ENCODE measurements around the gene FGF9. TPM values are rescaled to one million over a fixed set of nuclear protein-coding genes. Genes with fewer than 3 reads are reported as not detected.

FGF9 gene
- total RNA-seq, 1 donor from 2014 or later = 0.79 TPM

- no peak for TF ChIP-seq CTCF (IDR thresholded peaks at IDR 0.05; ENCODE audit: insufficient read depth, low read length, severe bottlenecking)
- no peaks in the 10 kb centered on the region for H3K36me3 ChIP-seq (ENCODE audit: control insufficient read depth, insufficient read depth, low read length)
- FAIRE-seq (no peak), DNase-seq (ENCODE audit: low read depth) (no peak)
- no peaks in the 10 kb centered on the region for H3K27me3 ChIP-seq (ENCODE audit: control insufficient read depth, insufficient read depth, low read length)
- no peak overlapping the region for H3K4me3 ChIP-seq (ENCODE audit: low read depth, low read length)
Measured at GRCh38 chr13:21661097-21661909, 9.6 kb upstream of the FGF9 start.

GRCh38 chr13:21663197-21663596, 7.7 kb upstream of the FGF9 start:
- H3K27me3 ChIP-seq (ENCODE audit: control insufficient read depth, insufficient read depth, low read length) = no peaks in the 10 kb centered on the region
- H3K4me3 ChIP-seq (ENCODE audit: low read depth, low read length) = no peak overlapping the region
- FAIRE-seq (no peak), DNase-seq (ENCODE audit: low read depth) (peak; percentile 73)
- H3K36me3 ChIP-seq (ENCODE audit: control insufficient read depth, insufficient read depth, low read length) = no peaks in the 10 kb centered on the region
- no peak for TF ChIP-seq CTCF (IDR thresholded peaks at IDR 0.05; ENCODE audit: insufficient read depth, low read length, severe bottlenecking)

GRCh38 chr13:21668732-21669275, 2.1 kb upstream of the FGF9 start:
- FAIRE-seq (peak; percentile 62), DNase-seq (ENCODE audit: low read depth) (no peak)
- peak overlapping the region; percentile 42 for H3K4me3 ChIP-seq (ENCODE audit: low read depth, low read length)
- no peak for TF ChIP-seq CTCF (IDR thresholded peaks at IDR 0.05; ENCODE audit: insufficient read depth, low read length, severe bottlenecking)
- peaks cover 11% of the 10 kb centered on the region for H3K27me3 ChIP-seq (ENCODE audit: control insufficient read depth, insufficient read depth, low read length)
- H3K36me3 ChIP-seq (ENCODE audit: control insufficient read depth, insufficient read depth, low read length) = no peaks in the 10 kb centered on the region

GRCh38 chr13:21670006-21670882, 629 bp upstream of the FGF9 start:
- Histone ChIP-seq H3K4me3 (ENCODE audit: low read depth, low read length) (peak overlapping the region; percentile 42), H3K27me3 (ENCODE audit: control insufficient read depth, insufficient read depth, low read length) (peaks cover 11% of the 10 kb centered on the region), H3K36me3 (ENCODE audit: control insufficient read depth, insufficient read depth, low read length) (no peaks in the 10 kb centered on the region)
- no peak for DNase-seq (ENCODE audit: low read depth)
- FAIRE-seq = no peak
- peak; percentile 10 for TF ChIP-seq CTCF (IDR thresholded peaks at IDR 0.05; ENCODE audit: insufficient read depth, low read length, severe bottlenecking)

GRCh38 chr13:21671620-21672286, 880 bp downstream of the FGF9 start:
- Histone ChIP-seq H3K36me3 (ENCODE audit: control insufficient read depth, insufficient read depth, low read length) (no peaks in the 10 kb centered on the region), H3K4me3 (ENCODE audit: low read depth, low read length) (no peak overlapping the region), H3K27me3 (ENCODE audit: control insufficient read depth, insufficient read depth, low read length) (peaks cover 11% of the 10 kb centered on the region)
- FAIRE-seq = no peak
- no peak for DNase-seq (ENCODE audit: low read depth)
- no peak for TF ChIP-seq CTCF (IDR thresholded peaks at IDR 0.05; ENCODE audit: insufficient read depth, low read length, severe bottlenecking)

Data from bronchial epithelial cell (primary cell).